Ishikawa (cell line): ENCODE measurements around the gene CDK7.
A peak's percentile ranks its signal among the peaks of the same experiment; 100 is the strongest.

Experiments used
- CEBPB ChIP-seq: IDR thresholded peaks from 2 replicates; pipeline ENCODE4 v1.6.1; 2012
- CREB1 ChIP-seq: IDR thresholded peaks from 2 replicates; pipeline ENCODE4 v1.6.1; 2012; ENCODE audit warnings: low read depth
- EGR1 ChIP-seq: IDR thresholded peaks from 2 replicates; pipeline ENCODE4 v1.6.1; 2012
- EP300 ChIP-seq: IDR thresholded peaks from 2 replicates; pipeline ENCODE4 v1.6.1; 2012; ENCODE audit warnings: borderline replicate concordance
- FOXM1 ChIP-seq: IDR thresholded peaks from 2 replicates; pipeline ENCODE4 v1.6.1; 2012; ENCODE audit warnings: low read depth, borderline replicate concordance
- NFIC ChIP-seq: IDR thresholded peaks from 2 replicates; pipeline ENCODE4 v1.6.1; 2012
- RAD21 ChIP-seq: IDR thresholded peaks from 2 replicates; pipeline ENCODE4 v1.6.1; 2012; ENCODE audit warnings: low read depth
- TAF1 ChIP-seq: IDR thresholded peaks from 2 replicates; pipeline ENCODE4 v1.6.1; 2012; ENCODE audit warnings: low read depth, mild to moderate bottlenecking
- TCF12 ChIP-seq: IDR thresholded peaks from 2 replicates; pipeline ENCODE4 v1.6.1; 2012; ENCODE audit warnings: low read depth
- TEAD4 ChIP-seq: IDR thresholded peaks from 2 replicates; pipeline ENCODE4 v1.6.1; 2012
- YY1 ChIP-seq: IDR thresholded peaks from 2 replicates; pipeline ENCODE4 v1.6.1; 2012; ENCODE audit warnings: low read depth
- ZBTB7A ChIP-seq: IDR thresholded peaks from 2 replicates; pipeline ENCODE4 v1.6.1; 2012; ENCODE audit warnings: low read depth
- TF ChIP-seq, protein P1 (sequence below): IDR thresholded peaks from 2 replicates; pipeline ENCODE4 v1.6.1; 2012
- TF ChIP-seq, protein P2 (sequence below): IDR thresholded peaks from 2 replicates; pipeline ENCODE4 v1.6.1; 2012; ENCODE audit warnings: low read depth, mild to moderate bottlenecking
- TF ChIP-seq, protein P3 (sequence below): IDR thresholded peaks from 2 replicates; pipeline ENCODE4 v1.6.1; 2012

CDK7 gene

DNA sequence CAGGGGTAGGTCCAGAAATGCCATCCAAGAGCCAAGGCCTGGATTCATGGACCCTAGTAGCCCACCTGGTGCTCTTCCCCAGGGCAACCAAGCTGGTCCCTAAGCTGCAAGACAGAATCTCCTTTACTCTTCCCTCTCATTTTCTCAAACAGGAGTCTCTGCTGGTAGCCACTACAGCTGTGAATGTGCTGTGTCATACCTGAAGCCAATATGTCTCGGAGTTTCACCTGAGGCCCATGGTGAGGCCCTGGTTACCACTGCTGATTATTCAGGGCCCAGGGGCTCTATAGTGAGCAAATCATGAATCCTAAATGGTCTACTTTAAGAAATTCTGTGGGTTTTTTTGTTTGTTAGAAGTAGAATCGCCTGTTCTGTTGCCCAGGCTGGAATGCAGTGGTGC lies 15.9 kb downstream of the CDK7 start:
- TF ChIP-seq TCF12 (no peak), EP300 (no peak)

DNA sequence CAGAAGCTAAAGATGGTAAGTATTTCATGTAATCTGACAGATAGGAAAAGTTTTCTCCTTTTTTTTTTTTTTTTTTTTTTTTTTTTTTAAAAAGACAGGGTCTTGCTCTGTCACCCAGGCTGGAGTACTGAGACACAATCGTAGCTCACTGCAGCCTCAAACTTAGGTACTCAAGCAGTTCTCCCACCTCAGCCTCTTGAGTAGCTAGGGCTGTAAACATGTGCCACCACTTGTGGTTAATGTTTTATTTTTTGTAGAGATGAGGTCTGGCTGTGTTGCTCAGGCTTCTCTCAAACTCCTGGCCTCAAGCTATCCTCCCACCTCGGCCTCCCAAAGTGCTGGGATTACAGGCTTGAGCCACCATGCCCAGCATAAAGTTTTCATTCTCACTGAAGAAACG lies 17.8 kb downstream of the CDK7 start:
- no peak for TF ChIP-seq ZBTB7A
- no peak for TF ChIP-seq TAF1
- TF ChIP-seq EGR1: no peak
- no peak for TF ChIP-seq TCF12
- no peak for TF ChIP-seq CREB1
- no peak for TF ChIP-seq YY1
- no peak for TF ChIP-seq TEAD4
- TF ChIP-seq, protein P1, sequence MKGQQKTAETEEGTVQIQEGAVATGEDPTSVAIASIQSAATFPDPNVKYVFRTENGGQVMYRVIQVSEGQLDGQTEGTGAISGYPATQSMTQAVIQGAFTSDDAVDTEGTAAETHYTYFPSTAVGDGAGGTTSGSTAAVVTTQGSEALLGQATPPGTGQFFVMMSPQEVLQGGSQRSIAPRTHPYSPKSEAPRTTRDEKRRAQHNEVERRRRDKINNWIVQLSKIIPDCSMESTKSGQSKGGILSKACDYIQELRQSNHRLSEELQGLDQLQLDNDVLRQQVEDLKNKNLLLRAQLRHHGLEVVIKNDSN: no peak
- TF ChIP-seq, protein P2, sequence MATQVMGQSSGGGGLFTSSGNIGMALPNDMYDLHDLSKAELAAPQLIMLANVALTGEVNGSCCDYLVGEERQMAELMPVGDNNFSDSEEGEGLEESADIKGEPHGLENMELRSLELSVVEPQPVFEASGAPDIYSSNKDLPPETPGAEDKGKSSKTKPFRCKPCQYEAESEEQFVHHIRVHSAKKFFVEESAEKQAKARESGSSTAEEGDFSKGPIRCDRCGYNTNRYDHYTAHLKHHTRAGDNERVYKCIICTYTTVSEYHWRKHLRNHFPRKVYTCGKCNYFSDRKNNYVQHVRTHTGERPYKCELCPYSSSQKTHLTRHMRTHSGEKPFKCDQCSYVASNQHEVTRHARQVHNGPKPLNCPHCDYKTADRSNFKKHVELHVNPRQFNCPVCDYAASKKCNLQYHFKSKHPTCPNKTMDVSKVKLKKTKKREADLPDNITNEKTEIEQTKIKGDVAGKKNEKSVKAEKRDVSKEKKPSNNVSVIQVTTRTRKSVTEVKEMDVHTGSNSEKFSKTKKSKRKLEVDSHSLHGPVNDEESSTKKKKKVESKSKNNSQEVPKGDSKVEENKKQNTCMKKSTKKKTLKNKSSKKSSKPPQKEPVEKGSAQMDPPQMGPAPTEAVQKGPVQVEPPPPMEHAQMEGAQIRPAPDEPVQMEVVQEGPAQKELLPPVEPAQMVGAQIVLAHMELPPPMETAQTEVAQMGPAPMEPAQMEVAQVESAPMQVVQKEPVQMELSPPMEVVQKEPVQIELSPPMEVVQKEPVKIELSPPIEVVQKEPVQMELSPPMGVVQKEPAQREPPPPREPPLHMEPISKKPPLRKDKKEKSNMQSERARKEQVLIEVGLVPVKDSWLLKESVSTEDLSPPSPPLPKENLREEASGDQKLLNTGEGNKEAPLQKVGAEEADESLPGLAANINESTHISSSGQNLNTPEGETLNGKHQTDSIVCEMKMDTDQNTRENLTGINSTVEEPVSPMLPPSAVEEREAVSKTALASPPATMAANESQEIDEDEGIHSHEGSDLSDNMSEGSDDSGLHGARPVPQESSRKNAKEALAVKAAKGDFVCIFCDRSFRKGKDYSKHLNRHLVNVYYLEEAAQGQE: no peak
- no peak for TF ChIP-seq FOXM1
- TF ChIP-seq, protein P3, sequence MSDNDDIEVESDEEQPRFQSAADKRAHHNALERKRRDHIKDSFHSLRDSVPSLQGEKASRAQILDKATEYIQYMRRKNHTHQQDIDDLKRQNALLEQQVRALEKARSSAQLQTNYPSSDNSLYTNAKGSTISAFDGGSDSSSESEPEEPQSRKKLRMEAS: no peak
- no peak for TF ChIP-seq EP300
- TF ChIP-seq CEBPB: no peak
- TF ChIP-seq NFIC: no peak
- no peak for TF ChIP-seq RAD21

- TF ChIP-seq, protein P2: no peak
- TF ChIP-seq TAF1: no peak
- no peak for TF ChIP-seq YY1
- TF ChIP-seq NFIC: no peak
- TF ChIP-seq RAD21: no peak
- no peak for TF ChIP-seq FOXM1
- TF ChIP-seq CEBPB: no peak
- TF ChIP-seq EP300: no peak
- no peak for TF ChIP-seq TCF12
- TF ChIP-seq CREB1: no peak
Measured at GRCh38 chr5:69257577-69257976, 22.9 kb downstream of the CDK7 start.

DNA sequence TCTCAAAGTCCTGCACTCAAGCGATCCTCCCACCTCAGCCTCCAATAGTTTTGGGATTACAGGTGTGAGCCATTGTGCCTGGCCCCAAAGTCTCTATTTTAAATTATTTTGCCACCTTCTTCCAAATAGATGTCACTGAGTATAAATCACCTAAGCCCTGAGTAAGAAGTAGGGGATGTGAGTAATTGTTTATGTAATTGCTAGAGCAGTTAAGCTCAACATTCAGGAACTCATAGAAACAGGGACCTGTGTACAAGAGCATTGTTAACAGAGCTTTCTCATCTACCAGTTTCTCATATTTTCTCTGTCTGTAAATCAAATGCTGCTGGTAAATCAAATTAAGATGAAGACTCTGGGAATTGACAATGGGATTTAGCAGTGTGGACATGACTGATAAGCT lies 26.3 kb downstream of the CDK7 start:
- no peak for TF ChIP-seq TEAD4
- no peak for TF ChIP-seq ZBTB7A
- TF ChIP-seq CREB1: no peak
- TF ChIP-seq EP300: no peak
- TF ChIP-seq, protein P3: no peak
- TF ChIP-seq FOXM1: no peak
- TF ChIP-seq TCF12: no peak
- TF ChIP-seq EGR1: no peak
- TF ChIP-seq, protein P2: no peak
- TF ChIP-seq RAD21: no peak
- no peak for TF ChIP-seq YY1
- TF ChIP-seq, protein P1: no peak
- no peak for TF ChIP-seq NFIC
- TF ChIP-seq TAF1: no peak

GRCh38 chr5:69265931-69266330 lies 31.2 kb downstream of the CDK7 start:
- TF ChIP-seq CEBPB (no peak), TCF12 (no peak), RAD21 (peak; percentile 23; the same call in 1 of the 2 replicates), EGR1 (no peak)
- TF ChIP-seq, protein P2: no peak
- TF ChIP-seq, protein P3: no peak
